ENCODE data around the gene LITAF.

GRCh38 chr16:11520442-11520841, 66.3 kb downstream of the LITAF start:
- TF ChIP-seq ZNF274 (IDR thresholded peaks at IDR 0.05; ENCODE audit: low read depth, low read length) (no peak), SUZ12 (IDR thresholded peaks at IDR 0.05; ENCODE audit: extremely low read depth, insufficient read depth, insufficient read length) (no peak), YY1 (IDR thresholded peaks at IDR 0.05; ENCODE audit: insufficient read depth, insufficient read length) (no peak)
